AG09319 (cell line): Measurements from ENCODE around the gene TENT5C.

ENCODE experiments used
- DNase-seq: peaks from one replicate; pipeline ENCODE4 v3.0.0-alpha.2; 2010; ENCODE audit warnings: low read depth; ENCODE audit errors: extremely low read depth
- CTCF ChIP-seq: IDR thresholded peaks from 2 replicates; pipeline ENCODE4 v1.5.1; 2011; ENCODE audit warnings: low read depth, mild to moderate bottlenecking, inconsistent platforms, low read length, moderate library complexity

Gene TENT5C

DNA sequence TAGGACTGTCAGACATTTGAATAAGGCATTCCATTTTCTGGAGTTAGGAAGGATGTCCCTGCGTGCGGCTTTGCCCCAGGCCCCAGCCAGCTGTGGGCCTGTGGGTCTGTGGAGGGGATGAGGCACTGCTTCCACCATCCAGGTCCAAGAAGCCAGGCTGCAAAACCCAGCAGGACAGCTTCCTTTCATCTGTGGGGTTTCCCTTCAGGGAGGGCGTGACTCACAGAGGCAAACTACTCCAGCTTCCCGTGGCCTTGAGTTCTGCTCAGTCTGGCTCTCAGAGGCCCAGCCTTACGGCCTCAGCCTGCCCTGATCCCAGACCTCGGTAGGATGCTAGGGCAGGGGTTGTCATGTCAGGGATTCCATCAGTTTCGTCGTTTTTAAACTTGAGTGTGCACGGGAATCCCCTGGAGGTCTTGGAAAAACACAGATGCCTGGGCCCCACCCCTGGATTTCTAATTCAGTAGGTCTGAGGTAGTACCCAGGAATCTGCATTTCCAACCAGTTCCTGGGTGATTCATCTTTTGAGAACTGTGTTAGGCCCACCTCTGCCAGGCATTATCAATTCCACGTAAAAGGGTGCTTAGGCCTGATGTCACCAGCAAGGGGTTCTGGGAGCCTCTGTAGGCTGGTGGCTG, 32.3 kb upstream of the TENT5C start:
- TF ChIP-seq CTCF = no peak
- DNase-seq = no peak

- DNase-seq = no peak
- TF ChIP-seq CTCF = no peak
These were observed 31.6 kb upstream of the TENT5C start for GRCh38 chr1:117574161-117574835.

- no peak for TF ChIP-seq CTCF
- no peak for DNase-seq
These were observed 30.1 kb upstream of the TENT5C start for GRCh38 chr1:117575586-117576225.

DNA sequence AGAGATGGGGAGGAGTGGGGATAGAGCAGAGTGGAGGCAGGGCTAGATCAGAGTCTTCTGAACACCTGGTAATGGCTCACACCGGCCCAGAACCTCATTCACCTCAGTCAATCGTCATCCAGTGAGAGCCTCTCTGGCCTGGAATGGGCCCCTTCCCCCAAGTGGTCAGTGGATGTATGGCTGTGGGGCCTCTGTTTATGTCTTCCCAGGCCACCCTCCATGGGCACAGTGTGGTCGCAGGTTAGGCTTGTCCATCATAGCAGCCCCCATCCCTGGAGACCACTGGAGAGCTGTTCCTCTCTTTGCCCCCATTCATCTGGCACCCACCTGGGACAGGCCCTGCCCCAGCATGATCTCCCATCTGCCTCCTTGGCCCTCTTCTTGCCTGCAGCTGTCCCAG, 29.6 kb upstream of the TENT5C start:
- TF ChIP-seq CTCF = no peak
- DNase-seq = no peak

- TF ChIP-seq CTCF = no peak
- DNase-seq = no peak
These were observed 28.5 kb upstream of the TENT5C start for GRCh38 chr1:117577191-117577885.

DNA sequence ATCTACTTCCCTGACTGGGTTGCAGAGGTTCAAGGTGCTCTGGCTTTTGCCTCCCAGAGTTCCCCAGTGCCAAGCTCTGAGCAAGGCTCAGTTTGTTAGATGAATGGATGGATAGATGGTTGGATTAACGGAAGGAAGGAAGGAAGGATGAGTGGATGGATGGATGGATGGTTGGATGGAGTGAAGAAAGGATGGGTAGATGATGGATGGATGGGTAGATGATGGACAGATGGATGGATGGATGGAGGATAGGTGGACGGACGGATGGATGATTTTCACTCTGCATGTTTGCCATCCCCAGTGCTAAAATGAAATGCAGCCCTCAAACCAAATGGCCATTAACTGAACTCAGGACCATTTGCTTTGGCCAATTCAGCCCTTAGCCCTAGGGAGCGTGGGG, 27.4 kb upstream of the TENT5C start:
- no peak for TF ChIP-seq CTCF
- DNase-seq = no peak
